GM21447 (cell line): ENCODE data around the gene EYA4.

Experiments
- ATAC-seq: cut with Tn5 transposase; IDR thresholded peaks from one replicate; pipeline ENCODE4 v1.9.1; 2021; ENCODE audit not compliant: unreplicated experiment

The EYA4 gene

GRCh38 chr6:133435065-133435728, 194.0 kb downstream of the EYA4 start:
- no peak for ATAC-seq

- no peak for ATAC-seq
Measured at GRCh38 chr6:133436652-133437051, 195.5 kb downstream of the EYA4 start.

- no peak for ATAC-seq
Measured at GRCh38 chr6:133441491-133441890, 200.3 kb downstream of the EYA4 start.

- ATAC-seq, result no peak
Measured at GRCh38 chr6:133446789-133447188, 205.6 kb downstream of the EYA4 start.

- no peak for ATAC-seq
Measured at GRCh38 chr6:133447924-133448323, 206.8 kb downstream of the EYA4 start.

- no peak for ATAC-seq
Measured at GRCh38 chr6:133456439-133456838, 215.3 kb downstream of the EYA4 start.

- no peak for ATAC-seq
Measured at GRCh38 chr6:133456944-133457343, 215.8 kb downstream of the EYA4 start.

GRCh38 chr6:133460101-133460500, 218.9 kb downstream of the EYA4 start:
- ATAC-seq, result no peak

GRCh38 chr6:133463790-133464189, 222.6 kb downstream of the EYA4 start:
- ATAC-seq, result no peak

GRCh38 chr6:133466680-133467079, 225.5 kb downstream of the EYA4 start:
- no peak for ATAC-seq

GRCh38 chr6:133467231-133467981, 226.2 kb downstream of the EYA4 start:
- no peak for ATAC-seq

- ATAC-seq, result no peak
Measured at GRCh38 chr6:133467982-133468380, 226.8 kb downstream of the EYA4 start.

- ATAC-seq, result no peak
Measured at GRCh38 chr6:133468591-133468990, 227.4 kb downstream of the EYA4 start.

GRCh38 chr6:133474516-133474915, 233.4 kb downstream of the EYA4 start:
- no peak for ATAC-seq

GRCh38 chr6:133478673-133479072, 237.5 kb downstream of the EYA4 start:
- ATAC-seq, result no peak

- ATAC-seq, result no peak
Measured at GRCh38 chr6:133487174-133487573, 246.0 kb downstream of the EYA4 start.

- ATAC-seq, result no peak
Measured at GRCh38 chr6:133495205-133495903, 254.2 kb downstream of the EYA4 start.

GRCh38 chr6:133499662-133500061, 258.5 kb downstream of the EYA4 start:
- ATAC-seq, result no peak

- ATAC-seq, result no peak
Measured at GRCh38 chr6:133501675-133502270, 260.6 kb downstream of the EYA4 start.

- no peak for ATAC-seq
Measured at GRCh38 chr6:133502441-133503335, 261.5 kb downstream of the EYA4 start.

- ATAC-seq, result no peak
Measured at GRCh38 chr6:133503336-133503729, 262.2 kb downstream of the EYA4 start.
